Panc1 (cell line): ENCODE measurements around the gene BLVRA.

Experiments used
- CTCF ChIP-seq: fragments of 450-650 bp; IDR thresholded peaks from 2 replicates; pipeline ENCODE4 v1.5.1; 2017; ENCODE audit warnings: mild to moderate bottlenecking
- POLR2AphosphoS5 ChIP-seq: IDR thresholded peaks from 2 replicates; pipeline ENCODE4 v1.6.1; 2012; ENCODE audit warnings: mild to moderate bottlenecking, low read depth, low read length, moderate library complexity
- REST ChIP-seq, 2 experiments: IDR thresholded peaks; 2 replicates each; pipeline ENCODE4 v1.6.1; 2011 to 2012; ENCODE audit warnings: low read depth in 2 of 2, control low read depth in 1 of 2, low read length in 1 of 2, mild to moderate bottlenecking in 1 of 2, moderate library complexity in 1 of 2; ENCODE audit not compliant: insufficient read depth in 1 of 2
- SIN3A ChIP-seq: IDR thresholded peaks from 2 replicates; pipeline ENCODE4 v1.6.1; 2012; ENCODE audit warnings: low read depth, mild to moderate bottlenecking, low read length, moderate library complexity, borderline replicate concordance; ENCODE audit not compliant: insufficient read depth
- TCF7L2 ChIP-seq: IDR thresholded peaks from 2 replicates; pipeline ENCODE4 v1.6.1; 2011; ENCODE audit warnings: mild to moderate bottlenecking, low read depth, low read length, inconsistent platforms

GRCh38 chr7:43771128-43771527 is 12.6 kb downstream of the BLVRA start:
- TF ChIP-seq CTCF = no peak
- no peak for TF ChIP-seq SIN3A
- TF ChIP-seq POLR2AphosphoS5 = no peak
- no peak for TF ChIP-seq REST (IDR thresholded peaks at IDR 0.05; ENCODE audit: insufficient read depth in 1 of 2, low read depth in 2 of 2, low read length in 1 of 2)
- TF ChIP-seq TCF7L2 = no peak
